Body of pancreas (tissue), 4 donors: Measurements from ENCODE around the gene PDGFD.

Experiments
- POLR2A ChIP-seq, 3 donors: fragments of 450-650 bp; IDR thresholded peaks; one replicate each; pipeline ENCODE4 v1.6.1; 2016; ENCODE audit warnings: antibody characterized with exemption in 3 of 3, mild to moderate bottlenecking in 2 of 3
- TF ChIP-seq, protein P1 (sequence below), 7 experiments: fragments of 450-650 bp in 4 of 7; fragments of 200-600 bp in 3 of 7; sonication (generic) in 3 of 7; IDR thresholded peaks; one replicate each; pipeline ENCODE4 v1.5.1; 2016 to 2019; ENCODE audit warnings: antibody characterized with exemption in 7 of 7

DNA sequence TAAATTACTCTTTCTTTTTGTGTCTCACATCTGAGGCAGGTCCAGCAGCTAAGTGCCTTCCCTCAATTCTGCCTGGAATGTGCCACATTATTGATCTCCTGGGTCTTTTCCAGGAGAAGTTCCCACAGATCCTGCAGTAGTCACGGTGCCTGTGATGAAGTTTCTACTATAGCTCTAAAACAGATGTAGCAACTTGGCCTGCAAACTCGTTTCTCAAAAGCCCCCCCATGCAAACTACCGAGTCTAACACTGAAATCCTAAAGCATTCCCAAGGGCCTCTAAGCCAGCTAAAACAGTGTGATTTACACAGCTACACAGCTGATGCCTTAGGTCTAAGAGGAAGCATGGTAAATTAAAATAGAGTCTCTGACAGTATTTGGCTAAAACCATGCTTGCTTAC is 73.2 kb downstream of the PDGFD start:
- no peak for TF ChIP-seq POLR2A (IDR thresholded peaks at IDR 0.05)
- TF ChIP-seq, protein P1, sequence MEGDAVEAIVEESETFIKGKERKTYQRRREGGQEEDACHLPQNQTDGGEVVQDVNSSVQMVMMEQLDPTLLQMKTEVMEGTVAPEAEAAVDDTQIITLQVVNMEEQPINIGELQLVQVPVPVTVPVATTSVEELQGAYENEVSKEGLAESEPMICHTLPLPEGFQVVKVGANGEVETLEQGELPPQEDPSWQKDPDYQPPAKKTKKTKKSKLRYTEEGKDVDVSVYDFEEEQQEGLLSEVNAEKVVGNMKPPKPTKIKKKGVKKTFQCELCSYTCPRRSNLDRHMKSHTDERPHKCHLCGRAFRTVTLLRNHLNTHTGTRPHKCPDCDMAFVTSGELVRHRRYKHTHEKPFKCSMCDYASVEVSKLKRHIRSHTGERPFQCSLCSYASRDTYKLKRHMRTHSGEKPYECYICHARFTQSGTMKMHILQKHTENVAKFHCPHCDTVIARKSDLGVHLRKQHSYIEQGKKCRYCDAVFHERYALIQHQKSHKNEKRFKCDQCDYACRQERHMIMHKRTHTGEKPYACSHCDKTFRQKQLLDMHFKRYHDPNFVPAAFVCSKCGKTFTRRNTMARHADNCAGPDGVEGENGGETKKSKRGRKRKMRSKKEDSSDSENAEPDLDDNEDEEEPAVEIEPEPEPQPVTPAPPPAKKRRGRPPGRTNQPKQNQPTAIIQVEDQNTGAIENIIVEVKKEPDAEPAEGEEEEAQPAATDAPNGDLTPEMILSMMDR (IDR thresholded peaks at IDR 0.05): no peak
